ENCODE data around the gene NFYC.

Gene NFYC

DNA sequence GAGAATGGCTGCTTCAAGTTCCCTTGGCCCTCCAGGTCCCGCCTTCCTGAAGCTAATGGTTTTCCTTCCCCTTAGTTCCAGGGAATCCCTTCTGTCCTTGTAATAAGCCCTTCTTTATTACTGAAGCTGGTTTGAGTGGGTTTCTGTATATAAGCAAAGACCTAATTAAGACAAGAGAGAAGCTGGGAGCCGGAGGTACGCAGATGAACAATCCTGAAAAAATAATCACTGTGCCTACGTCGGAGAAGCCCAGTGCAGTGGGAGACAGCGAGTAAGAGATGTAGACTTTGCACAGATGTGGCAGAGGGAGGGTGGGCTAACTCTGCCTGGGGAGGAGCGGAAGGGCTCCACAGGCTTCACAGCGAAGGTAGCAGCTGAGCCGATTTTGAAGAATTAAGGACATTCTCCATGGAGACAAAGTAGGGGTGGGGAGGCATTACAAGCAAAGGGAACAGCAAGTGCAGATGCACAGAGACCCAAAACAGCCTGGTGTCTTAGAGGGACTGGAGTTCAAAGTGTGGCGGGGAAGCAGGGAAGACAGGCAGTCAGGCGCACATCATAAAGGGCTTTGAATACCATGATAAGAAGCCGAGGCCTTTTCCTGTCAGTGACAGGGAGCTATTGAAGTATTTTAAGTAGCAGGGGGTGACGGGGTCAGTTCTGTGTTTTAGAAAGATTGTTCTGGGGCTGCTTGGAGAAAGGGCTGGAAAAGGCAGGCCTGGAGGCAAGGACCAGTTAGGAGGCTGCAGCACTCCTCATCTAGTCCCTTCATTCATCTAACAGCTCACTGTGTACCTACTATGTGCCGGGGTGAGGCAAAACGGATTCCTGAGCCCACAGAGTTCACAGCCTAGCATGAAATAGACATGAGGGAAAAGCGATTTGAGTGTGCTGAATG lies 32.5 kb upstream of the NFYC start:
- no peak for TF ChIP-seq JUND (IDR thresholded peaks at IDR 0.05; ENCODE audit: low read depth)
- in situ Hi-C loops (cut with HindIII; ENCODE audit: low pct_unique_long_range_greater_than_20kb, low sequenced_read_pairs), result no loop called here
- no peak for DNase-seq (ENCODE audit: low read depth in 1 of 2, low spot score in 1 of 2)

DNA sequence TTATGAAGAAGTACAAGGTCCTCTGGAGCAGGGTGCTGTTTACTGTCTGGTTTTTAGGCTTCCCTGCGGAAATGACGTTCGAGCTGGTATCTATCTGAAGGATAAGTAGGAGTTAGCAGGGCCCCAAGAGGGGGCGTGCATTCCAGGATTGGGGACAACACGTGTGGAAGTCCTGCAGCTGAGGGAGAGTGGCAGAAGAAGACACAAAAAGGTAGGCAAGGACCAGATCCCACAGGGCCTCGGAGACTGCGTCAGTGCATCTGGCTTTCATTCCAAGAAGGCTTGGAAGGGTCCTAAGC lies 31.9 kb upstream of the NFYC start:
- in situ Hi-C loops (cut with HindIII; ENCODE audit: low pct_unique_long_range_greater_than_20kb, low sequenced_read_pairs), result no loop called here
- no peak for DNase-seq (ENCODE audit: low read depth in 1 of 2, low spot score in 1 of 2)
- TF ChIP-seq JUND (IDR thresholded peaks at IDR 0.05; ENCODE audit: low read depth), result no peak

DNA sequence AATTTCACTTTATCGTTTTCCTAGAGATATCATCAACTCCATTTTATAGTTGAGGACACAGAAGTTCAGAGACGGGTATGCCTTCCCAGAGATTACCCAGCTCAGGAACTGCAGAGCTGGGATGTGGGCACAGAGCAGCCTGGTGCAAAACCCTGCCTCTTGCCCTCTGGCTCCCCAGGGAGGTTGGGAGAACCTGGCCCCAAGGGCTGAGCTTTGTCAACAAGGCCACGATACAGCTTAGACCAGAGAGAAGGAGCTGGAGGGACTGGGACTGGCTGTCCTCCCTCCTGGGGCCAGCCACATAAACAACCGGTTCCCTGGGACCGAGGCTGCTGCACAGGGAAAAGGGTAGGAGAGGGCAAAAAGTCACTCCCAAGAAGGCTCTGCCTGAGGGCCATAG lies 29.8 kb upstream of the NFYC start:
- in situ Hi-C loops (cut with HindIII; ENCODE audit: low pct_unique_long_range_greater_than_20kb, low sequenced_read_pairs), result no loop called here
- TF ChIP-seq JUND (IDR thresholded peaks at IDR 0.05; ENCODE audit: low read depth), result no peak

DNA sequence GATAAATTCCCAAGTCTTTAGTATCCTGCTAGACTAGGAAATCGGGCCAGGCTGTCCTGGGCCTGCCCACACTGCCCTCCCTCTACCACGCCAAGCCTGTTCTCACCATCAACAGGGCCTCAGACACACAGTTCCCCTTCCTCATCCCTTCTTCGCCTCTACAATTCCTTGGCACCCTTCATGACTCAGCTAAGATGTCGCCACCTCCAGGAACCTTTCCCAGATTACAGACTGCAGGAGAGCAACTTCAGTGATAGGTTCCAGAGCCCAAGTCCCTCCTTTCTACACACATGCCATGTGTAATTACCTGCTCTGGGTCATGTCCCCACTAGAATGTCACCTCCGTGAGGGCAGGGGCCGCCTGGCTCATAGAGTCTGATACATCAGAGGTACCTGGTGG lies 29.4 kb upstream of the NFYC start:
- no peak for TF ChIP-seq JUND (IDR thresholded peaks at IDR 0.05; ENCODE audit: low read depth)
- DNase-seq (ENCODE audit: low read depth in 1 of 2, low spot score in 1 of 2), result peak in 1 of 2 experiments; percentile 8
- in situ Hi-C loops (cut with HindIII; ENCODE audit: low pct_unique_long_range_greater_than_20kb, low sequenced_read_pairs), result no loop called here

More for the DNA sequence above, 29.8 kb upstream of the NFYC start:
- DNase-seq (ENCODE audit: low read depth in 1 of 2, low spot score in 1 of 2), result no peak

DNA sequence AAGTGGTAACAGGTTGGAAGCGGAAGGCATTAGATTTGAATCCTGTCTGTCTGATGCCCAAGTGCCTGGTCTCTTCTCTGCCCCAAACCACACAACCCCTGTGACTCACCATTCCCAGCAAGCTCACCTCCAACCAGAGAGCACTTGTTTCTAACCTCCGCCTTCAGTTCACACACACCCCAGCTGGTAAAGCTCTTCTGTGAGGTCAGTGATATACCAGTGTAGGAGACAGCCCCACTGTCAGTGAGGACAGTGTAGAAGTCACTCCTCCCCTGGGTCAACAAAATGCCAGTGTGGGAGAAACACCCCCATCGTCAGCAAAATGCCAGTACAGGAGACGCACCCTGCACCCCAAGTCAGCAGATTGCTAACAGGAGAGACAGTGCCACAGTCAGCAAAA lies 28.6 kb upstream of the NFYC start:
- TF ChIP-seq JUND (IDR thresholded peaks at IDR 0.05; ENCODE audit: low read depth), result no peak
- in situ Hi-C loops (cut with HindIII; ENCODE audit: low pct_unique_long_range_greater_than_20kb, low sequenced_read_pairs), result no loop called here
- no peak for DNase-seq (ENCODE audit: low read depth in 1 of 2, low spot score in 1 of 2)

DNA sequence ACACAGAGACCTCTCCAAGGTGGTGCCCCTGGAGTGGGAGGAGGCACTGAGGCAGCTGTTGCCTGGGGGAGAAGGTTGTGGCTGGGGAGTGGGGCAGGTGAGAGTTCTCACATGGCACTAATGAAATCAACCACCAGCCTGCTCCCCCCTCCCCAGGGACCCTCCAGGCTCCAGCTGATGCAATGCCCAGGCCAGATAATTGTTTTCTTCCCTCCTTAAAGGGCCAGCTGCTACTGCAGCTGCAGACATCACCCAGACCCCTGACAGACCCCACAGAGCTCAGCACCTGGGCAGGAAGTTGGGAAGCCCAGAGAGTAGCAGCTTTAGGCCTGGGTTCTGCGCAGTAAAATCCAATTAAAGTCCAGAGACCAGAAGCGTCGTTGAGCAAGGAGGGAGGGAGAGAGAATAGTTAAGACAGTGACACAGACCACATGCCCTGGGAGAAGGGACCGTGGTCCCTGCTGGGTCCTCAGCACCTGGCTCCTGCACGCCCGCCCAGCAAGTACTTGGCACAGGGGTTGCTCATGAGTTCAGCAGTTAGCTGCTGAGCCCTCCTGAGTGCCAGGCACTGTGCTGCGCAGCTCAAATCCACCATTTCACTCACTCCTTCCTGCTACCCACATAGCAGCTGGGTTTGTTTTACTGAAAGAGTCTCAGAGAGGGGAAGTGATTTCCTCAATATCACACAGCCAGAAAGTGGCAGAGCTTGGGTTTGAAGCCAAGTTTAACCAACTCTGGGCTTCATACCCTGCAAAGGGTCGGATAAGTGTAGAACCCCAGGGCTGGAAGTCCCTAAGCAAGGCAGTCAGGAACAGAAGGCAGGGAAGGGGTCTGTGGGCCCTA lies 28.0 kb upstream of the NFYC start:
- no peak for DNase-seq (ENCODE audit: low read depth in 1 of 2, low spot score in 1 of 2)
- no peak for TF ChIP-seq JUND (IDR thresholded peaks at IDR 0.05; ENCODE audit: low read depth)
- in situ Hi-C loops (cut with HindIII; ENCODE audit: low pct_unique_long_range_greater_than_20kb, low sequenced_read_pairs), result no loop called here

DNA sequence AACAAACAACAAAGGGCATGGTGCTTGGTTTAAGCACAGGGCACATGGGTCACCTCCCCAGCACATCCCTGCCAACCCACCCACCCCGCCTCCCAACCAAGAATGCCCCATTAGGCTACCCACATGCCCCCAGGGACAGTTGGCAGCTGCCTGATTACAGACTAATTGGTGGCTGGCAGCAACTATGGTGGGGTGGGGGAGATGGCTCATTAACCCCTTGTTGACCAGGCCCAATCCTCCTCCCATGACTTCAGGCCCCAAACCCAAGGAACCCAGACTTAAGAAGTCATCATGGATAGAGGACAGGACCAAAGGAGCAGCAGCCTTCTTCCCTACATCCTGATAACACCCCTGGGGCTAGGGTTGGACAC lies 27.4 kb upstream of the NFYC start:
- TF ChIP-seq JUND (IDR thresholded peaks at IDR 0.05; ENCODE audit: low read depth), result no peak
- no peak for DNase-seq (ENCODE audit: low read depth in 1 of 2, low spot score in 1 of 2)
- in situ Hi-C loops (cut with HindIII; ENCODE audit: low pct_unique_long_range_greater_than_20kb, low sequenced_read_pairs), result no loop called here

DNA sequence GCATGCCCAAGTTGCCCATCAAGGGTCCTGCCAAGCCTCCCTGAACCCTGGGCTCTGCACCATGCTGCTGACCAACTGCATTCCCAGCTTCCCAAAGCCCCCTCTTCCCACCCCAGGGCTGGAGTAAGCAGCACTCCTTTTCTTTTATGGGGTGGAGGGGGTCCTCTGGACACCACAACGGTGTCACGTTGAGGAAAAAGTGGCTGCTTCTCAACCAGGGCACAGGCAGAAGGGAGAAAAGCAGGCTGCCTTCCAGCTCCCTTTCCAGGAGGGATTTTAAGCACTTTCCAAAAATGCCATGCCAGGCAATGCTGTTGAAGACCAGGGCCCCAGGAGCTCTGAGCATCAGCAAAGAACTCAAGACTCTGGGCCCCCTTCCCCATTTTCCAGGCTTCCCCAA lies 26.7 kb upstream of the NFYC start:
- no peak for DNase-seq (ENCODE audit: low read depth in 1 of 2, low spot score in 1 of 2)
- in situ Hi-C loops (cut with HindIII; ENCODE audit: low pct_unique_long_range_greater_than_20kb, low sequenced_read_pairs), result no loop called here
- no peak for TF ChIP-seq JUND (IDR thresholded peaks at IDR 0.05; ENCODE audit: low read depth)

DNA sequence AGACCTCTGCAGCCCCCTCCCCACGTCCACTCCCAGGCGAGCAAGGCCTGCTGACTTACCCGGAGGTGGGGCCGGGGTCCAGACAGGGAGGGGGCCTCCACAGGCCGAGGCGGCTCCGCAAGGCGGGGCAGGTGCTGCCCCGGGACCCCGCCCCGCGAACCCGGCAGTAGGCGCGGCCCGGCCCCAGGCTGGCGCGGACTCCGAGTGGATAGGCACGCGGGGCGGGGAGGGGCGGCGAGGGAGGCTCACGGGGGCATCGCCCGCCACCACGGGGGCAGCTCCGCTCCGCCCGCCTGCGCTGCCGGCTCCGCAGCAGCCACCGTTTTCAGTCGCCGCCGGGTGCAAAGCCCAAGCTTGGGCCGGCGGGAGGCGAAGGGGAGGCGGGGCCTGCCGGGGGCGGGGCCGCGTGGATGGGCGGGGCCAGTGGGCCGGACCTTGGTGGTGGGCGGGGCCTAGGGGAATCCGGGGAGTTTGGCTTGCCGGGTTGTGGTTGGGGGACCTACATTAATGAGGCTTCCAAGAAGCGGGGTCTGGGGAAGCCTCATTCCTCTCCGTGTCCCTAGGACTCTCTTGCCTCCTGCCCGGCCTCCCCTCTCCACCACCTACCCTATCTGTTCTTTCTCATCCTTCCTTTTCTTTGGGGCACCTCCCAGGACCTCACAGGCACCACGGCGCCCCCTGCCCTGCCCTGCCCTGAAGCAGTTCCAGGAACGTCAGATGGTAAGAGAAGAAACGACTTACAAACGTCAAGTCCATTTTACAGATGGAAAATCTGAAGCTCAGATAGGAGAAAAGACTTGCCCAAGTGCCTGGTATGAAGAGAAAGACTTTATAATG lies 26.0 kb upstream of the NFYC start, which contains the start of gene RIMS3:
Gene RIMS3, minus strand, starts transcription at position 348 of the 837 bp plus-strand sequence. CDS start 23,757 bp downstream, outside the sequence.
- peak; percentile 63 for DNase-seq (ENCODE audit: low read depth in 1 of 2, low spot score in 1 of 2)
- in situ Hi-C loops (cut with HindIII; ENCODE audit: low pct_unique_long_range_greater_than_20kb, low sequenced_read_pairs), result no loop called here
- TF ChIP-seq JUND (IDR thresholded peaks at IDR 0.05; ENCODE audit: low read depth), result no peak

DNA sequence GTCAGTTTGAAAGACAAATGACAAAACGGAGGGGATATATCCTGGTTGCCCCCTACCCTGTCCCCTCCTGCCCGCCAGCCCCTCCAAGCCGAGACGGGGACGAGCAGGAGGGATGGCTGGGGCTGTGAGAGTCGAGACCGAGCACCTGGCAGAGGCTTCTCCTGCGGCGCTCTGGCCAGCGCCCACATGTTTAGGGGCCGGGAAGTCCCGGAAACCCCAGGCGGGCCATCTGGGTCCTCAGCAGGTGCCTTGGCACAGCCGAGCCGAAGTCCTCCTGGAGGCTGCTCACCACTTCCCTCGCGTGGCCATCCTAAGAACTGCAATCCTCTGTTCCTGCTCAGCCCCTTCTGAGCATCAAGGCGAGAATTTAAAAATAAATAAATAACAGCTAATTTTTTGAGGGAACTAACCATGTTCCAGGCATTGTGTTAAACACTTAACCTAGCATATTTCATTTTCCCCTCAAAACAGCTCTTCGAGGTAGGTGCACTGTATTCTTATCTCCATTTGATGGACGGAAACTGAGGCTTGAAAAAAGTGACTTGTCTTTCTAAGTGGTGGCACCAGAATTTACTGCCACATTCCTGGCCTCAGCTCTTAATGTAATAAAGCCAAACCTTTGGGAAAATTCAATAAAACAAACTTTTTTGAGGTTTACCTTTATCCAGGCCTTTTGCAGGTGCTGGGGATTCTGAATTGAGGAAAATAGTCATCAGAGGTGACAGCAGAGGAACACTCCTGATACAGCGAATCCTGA lies 22.6 kb upstream of the NFYC start:
- in situ Hi-C loops (cut with HindIII; ENCODE audit: low pct_unique_long_range_greater_than_20kb, low sequenced_read_pairs), result no loop called here
- TF ChIP-seq JUND (IDR thresholded peaks at IDR 0.05; ENCODE audit: low read depth), result no peak
- peak; percentile 39 to 66 for DNase-seq (ENCODE audit: low read depth in 1 of 2, low spot score in 1 of 2)

DNA sequence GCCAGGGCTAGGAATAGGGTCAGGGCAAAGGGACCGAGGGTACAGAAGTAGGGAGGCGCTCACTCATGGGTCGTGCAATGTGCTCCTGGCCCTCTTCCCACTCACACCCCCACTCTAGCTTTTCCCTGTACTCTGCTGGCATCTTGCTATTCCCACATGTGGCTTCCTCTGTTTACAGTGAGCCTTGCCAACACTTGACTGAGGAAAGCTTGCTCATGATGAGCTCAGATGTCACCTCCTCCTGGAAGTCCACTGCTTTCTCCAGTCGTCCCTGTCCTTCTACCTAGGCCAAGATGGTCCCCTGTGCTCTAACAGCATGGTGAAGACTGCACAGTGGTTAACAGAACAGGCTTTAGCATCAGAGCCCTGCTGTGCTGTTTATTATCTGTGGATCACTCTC lies 18.1 kb upstream of the NFYC start:
- no peak for TF ChIP-seq JUND (IDR thresholded peaks at IDR 0.05; ENCODE audit: low read depth)
- in situ Hi-C loops (cut with HindIII; ENCODE audit: low pct_unique_long_range_greater_than_20kb, low sequenced_read_pairs), result no loop called here
- DNase-seq (ENCODE audit: low read depth in 1 of 2, low spot score in 1 of 2), result no peak

DNA sequence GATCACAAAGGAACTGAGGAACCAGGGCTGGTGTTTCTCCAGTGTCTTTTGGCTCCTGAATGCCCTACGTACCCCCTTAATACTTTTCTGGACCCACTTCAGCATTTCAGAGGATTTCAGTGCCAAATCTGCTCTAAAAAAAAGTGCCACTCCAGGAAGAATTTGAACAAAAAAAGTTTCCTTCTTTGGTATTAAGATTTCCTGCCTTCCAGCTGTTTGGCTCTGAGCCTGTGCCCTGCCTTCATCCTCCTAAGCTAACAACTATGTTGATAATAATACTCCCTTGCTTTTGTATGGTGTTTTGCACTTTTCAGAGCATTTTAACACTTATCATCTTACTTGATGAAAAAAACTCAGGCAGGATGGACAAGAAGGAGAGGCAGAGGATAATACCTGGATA lies 15.0 kb upstream of the NFYC start:
- no peak for DNase-seq (ENCODE audit: low read depth in 1 of 2, low spot score in 1 of 2)
- in situ Hi-C loops (cut with HindIII; ENCODE audit: low pct_unique_long_range_greater_than_20kb, low sequenced_read_pairs), result no loop called here
- TF ChIP-seq JUND (IDR thresholded peaks at IDR 0.05; ENCODE audit: low read depth), result no peak
